Testis (tissue), 3 donors: ENCODE results near the gene ZFPM1. TPM values are rescaled to one million over a fixed set of nuclear protein-coding genes. Genes with fewer than 3 reads are reported as not detected.

ENCODE experiments used
- DNase-seq: peaks from one replicate; pipeline ENCODE4 v3.0.0-alpha.2; 2019
- H3K27ac ChIP-seq, 2 donors: fragments of 200-600 bp; sonication (generic); one replicate each; pipeline ENCODE4 v1.5.1; 2019
- H3K27me3 ChIP-seq: fragments of 200-600 bp; sonication (generic); one replicate; pipeline ENCODE4 v1.5.1; 2019
- H3K36me3 ChIP-seq: fragments of 200-600 bp; sonication (generic); one replicate; pipeline ENCODE4 v1.5.1; 2017; ENCODE audit warnings: low read depth; ENCODE audit errors: missing control alignments
- H3K4me1 ChIP-seq: fragments of 200-600 bp; sonication (generic); one replicate; pipeline ENCODE4 v1.5.1; 2019
- H3K4me3 ChIP-seq, 2 donors: fragments of 200-600 bp; sonication (generic); one replicate each; pipeline ENCODE4 v1.5.1; 2017 to 2019
- H3K9me3 ChIP-seq: fragments of 200-600 bp; sonication (generic); one replicate; pipeline ENCODE4 v1.5.1; 2017
- CTCF ChIP-seq, 3 experiments: fragments of 450-650 bp in 2 of 3; fragments of 200-600 bp in 1 of 3; sonication (generic) in 1 of 3; IDR thresholded peaks; one replicate each; pipeline ENCODE4 v1.5.1; 2016 to 2019; ENCODE audit warnings: antibody characterized with exemption in 3 of 3, mild to moderate bottlenecking in 2 of 3, moderate library complexity in 1 of 3
- POLR2A ChIP-seq: fragments of 450-650 bp; IDR thresholded peaks from one replicate; pipeline ENCODE4 v1.6.1; 2017; ENCODE audit warnings: antibody characterized with exemption, mild to moderate bottlenecking, moderate library complexity
- WGBS, 2 donors: methylation state at CpG; one replicate each; pipeline ENCODE4 v1.1.5; 2018; 5-methylcytosine and 5-hydroxymethylcytosine counted together
- intact Hi-C: fragments of 100-400 bp; cut with DNase I; formaldehyde crosslinking; loops from one replicate; pipeline ENCODE4 v1.15.1; 2023; ENCODE audit warnings: low total_unique reads
- polyA plus RNA-seq: library from polyadenylated mRNA; stranded (reverse); fragments of 350-450 nt; fragmentation: Illumina TruSeq; extraction: RNeasy Lipid Tissue Mini Kit (QIAGEN cat#74804); gene quantifications from one replicate; pipeline ENCODE4 v1.2.3, GENCODE V29; 2014; ENCODE audit warnings: low read depth, low replicate concordance; ENCODE audit not compliant: insufficient read depth
- total RNA-seq, 2 donors: library from RNA; depleted of rRNA; stranded (reverse); fragments of >200 nt; gene quantifications; one replicate each; pipeline ENCODE4 v1.2.3, GENCODE V29; 2016

The ZFPM1 gene
- total and polyA plus RNA-seq, 3 donors from 2014 or later, result 12.8 to 25.1 (median 23.9) TPM

DNA sequence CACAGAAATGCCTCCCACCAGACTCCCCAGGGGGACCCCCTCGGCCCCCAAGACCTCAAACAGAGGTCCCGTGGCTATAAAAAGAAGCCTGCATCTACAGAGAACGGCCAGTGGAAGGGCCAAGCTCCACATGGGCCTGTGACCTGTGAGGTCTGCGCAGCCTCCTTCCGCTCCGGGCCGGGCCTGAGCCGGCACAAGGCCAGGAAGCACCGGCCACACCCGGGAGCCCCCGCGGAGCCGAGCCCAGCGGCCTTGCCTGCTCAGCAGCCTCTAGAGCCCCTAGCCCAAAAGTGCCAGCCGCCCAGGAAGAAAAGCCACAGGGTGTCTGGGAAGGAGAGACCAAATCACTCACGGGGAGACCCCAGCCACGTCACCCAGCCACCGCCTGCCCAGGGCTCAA is 18.3 kb upstream of the ZFPM1 start:
- no peak overlapping the region for H3K4me3 ChIP-seq
- H3K27me3 ChIP-seq, result no peaks in the 10 kb centered on the region
- no peaks in the 10 kb centered on the region for H3K4me1 ChIP-seq
- no peak overlapping the region for H3K27ac ChIP-seq
- intact Hi-C loops, result no loop called here
- 93 to 95% methylated on average over 14 to 18 of the region's 18 CpGs for WGBS, 2 donors
- H3K36me3 ChIP-seq, result no peaks in the 10 kb centered on the region
- no peaks in the 10 kb centered on the region for H3K9me3 ChIP-seq
- TF ChIP-seq POLR2A, result no peak
- TF ChIP-seq CTCF (IDR thresholded peaks at IDR 0.05), result no peak
- DNase-seq, result no peak

DNA sequence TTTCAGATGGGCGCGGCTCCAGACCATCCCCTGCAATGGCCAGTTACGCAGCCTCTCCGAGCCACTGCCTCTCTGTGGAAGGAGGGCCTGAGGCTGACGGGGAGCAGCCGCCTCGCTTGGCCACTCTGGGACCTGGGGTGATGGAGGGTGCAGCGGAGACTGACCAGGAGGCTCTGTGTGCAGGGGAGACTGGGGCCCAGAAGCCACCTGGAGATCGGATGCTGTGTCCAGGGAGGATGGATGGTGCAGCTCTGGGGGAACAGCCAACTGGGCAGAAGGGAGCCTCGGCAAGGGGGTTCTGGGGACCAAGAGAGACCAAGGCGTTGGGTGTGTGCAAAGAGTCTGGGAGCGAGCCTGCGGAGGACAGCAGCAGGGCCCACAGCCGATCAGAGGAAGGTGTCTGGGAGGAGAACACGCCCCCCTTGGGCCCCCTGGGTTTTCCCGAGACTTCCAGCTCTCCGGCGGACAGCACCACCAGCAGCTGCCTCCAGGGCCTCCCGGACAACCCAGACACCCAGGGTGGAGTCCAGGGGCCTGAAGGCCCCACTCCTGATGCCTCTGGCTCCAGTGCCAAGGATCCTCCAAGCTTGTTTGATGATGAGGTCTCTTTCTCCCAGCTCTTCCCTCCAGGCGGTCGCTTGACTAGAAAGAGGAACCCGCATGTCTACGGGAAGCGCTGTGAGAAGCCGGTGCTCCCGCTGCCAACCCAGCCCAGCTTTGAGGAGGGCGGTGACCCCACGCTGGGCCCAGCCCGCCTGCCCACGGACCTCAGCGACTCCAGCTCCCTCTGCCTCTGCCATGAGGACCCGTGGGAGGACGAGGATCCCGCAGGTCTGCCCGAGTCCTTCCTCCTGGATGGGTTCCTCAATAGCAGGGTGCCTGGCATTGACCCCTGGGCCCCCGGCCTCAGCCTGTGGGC is 17.4 kb upstream of the ZFPM1 start:
- Histone ChIP-seq H3K4me3 (no peak overlapping the region), H3K36me3 (no peaks in the 10 kb centered on the region), H3K27ac (no peak overlapping the region), H3K9me3 (no peaks in the 10 kb centered on the region), H3K27me3 (no peaks in the 10 kb centered on the region), H3K4me1 (no peaks in the 10 kb centered on the region)
- DNase-seq, result no peak
- intact Hi-C loops, result no loop called here
- TF ChIP-seq CTCF (IDR thresholded peaks at IDR 0.05), result no peak
- no peak for TF ChIP-seq POLR2A
- WGBS, 2 donors, result 95 to 97% methylated on average over 10 to 36 of the region's 36 CpGs

DNA sequence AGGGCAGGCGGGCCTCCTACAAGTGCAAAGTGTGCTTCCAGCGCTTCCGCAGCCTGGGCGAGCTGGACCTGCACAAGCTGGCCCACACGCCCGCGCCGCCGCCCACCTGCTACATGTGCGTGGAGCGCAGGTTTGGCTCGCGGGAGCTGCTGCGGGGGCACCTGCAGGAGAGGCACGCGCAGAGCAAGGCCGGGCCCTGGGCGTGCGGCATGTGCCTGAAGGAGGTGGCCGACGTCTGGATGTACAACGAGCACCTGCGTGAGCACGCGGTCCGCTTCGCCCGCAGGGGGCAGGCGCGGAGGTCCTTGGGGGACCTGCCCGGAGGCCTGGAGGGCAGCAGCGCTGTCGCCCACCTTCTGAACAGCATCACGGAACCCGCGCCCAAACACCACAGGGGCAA is 16.3 kb upstream of the ZFPM1 start:
- H3K9me3 ChIP-seq, result no peaks in the 10 kb centered on the region
- peak overlapping the region; percentile 26 to 30 for H3K4me3 ChIP-seq
- TF ChIP-seq POLR2A, result no peak
- no peak overlapping the region for H3K27ac ChIP-seq
- no peaks in the 10 kb centered on the region for H3K27me3 ChIP-seq
- DNase-seq, result no peak
- H3K4me1 ChIP-seq, result no peaks in the 10 kb centered on the region
- 62 to 81% methylated on average over 10 to 36 of the region's 36 CpGs for WGBS, 2 donors
- no peaks in the 10 kb centered on the region for H3K36me3 ChIP-seq
- intact Hi-C loops, result no loop called here

DNA sequence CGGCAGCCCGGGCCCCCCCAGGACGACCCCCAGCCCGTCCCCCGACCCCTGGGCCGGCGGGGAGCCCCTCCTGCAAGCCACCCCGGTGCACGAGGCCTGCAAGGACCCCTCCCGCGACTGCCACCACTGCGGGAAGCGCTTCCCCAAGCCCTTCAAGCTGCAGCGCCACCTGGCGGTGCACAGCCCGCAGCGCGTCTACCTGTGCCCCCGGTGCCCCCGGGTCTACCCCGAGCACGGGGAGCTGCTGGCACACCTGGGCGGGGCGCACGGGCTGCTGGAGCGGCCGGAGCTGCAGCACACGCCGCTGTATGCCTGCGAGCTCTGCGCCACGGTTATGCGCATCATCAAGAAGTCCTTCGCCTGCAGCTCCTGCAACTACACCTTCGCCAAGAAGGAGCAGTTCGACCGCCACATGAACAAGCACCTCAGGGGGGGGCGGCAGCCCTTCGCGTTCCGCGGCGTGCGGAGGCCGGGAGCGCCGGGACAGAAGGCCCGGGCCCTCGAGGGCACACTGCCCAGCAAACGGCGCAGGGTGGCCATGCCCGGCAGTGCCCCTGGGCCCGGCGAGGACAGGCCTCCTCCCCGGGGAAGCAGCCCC is 15.6 kb upstream of the ZFPM1 start:
- no peaks in the 10 kb centered on the region for H3K27me3 ChIP-seq
- WGBS, 2 donors, result 51 to 71% methylated on average over 26 to 47 of the region's 55 CpGs
- no peaks in the 10 kb centered on the region for H3K36me3 ChIP-seq
- no peaks in the 10 kb centered on the region for H3K9me3 ChIP-seq
- peak; percentile 58 for DNase-seq
- H3K4me1 ChIP-seq, result no peaks in the 10 kb centered on the region
- intact Hi-C loops, result no loop called here
- TF ChIP-seq POLR2A (no peak), CTCF (IDR thresholded peaks at IDR 0.05) (peak; percentile 70 to 85 (median 74))
- H3K27ac ChIP-seq, result no peak overlapping the region
- H3K4me3 ChIP-seq, result peak overlapping the region; percentile 26 to 30

DNA sequence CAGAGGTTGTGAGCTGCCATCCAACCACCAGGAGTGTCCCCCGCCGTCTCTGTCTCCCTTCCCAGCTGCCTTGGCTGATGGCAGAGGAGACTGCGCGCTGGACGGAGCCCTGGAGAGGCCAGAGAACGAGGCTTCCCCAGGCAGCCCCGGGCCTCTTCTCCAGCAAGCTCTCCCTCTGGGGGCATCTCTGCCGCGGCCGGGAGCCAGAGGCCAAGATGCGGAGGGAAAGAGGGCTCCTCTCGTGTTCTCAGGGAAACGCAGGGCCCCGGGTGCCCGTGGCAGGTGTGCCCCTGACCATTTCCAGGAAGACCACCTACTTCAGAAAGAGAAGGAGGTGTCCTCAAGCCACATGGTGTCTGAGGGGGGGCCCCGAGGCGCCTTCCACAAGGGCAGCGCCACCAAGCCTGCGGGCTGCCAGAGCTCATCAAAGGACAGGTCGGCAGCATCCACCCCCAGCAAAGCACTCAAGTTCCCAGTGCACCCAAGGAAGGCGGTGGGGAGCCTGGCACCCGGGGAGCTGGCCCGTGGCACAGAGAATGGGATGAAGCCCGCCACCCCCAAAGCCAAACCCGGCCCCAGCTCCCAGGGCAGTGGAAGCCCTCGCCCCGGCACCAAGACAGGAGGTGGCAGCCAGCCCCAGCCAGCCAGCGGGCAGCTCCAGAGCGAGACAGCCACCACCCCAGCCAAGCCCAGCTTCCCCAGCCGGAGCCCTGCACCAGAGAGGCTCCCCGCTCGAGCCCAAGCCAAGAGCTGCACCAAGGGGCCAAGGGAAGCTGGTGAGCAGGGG is 14.8 kb upstream of the ZFPM1 start:
- 80 to 96% methylated on average over 1 to 29 of the region's 32 CpGs for WGBS, 2 donors
- H3K27me3 ChIP-seq, result no peaks in the 10 kb centered on the region
- H3K4me1 ChIP-seq, result peaks cover 5% of the 10 kb centered on the region
- TF ChIP-seq POLR2A (no peak), CTCF (IDR thresholded peaks at IDR 0.05) (no peak)
- no peaks in the 10 kb centered on the region for H3K9me3 ChIP-seq
- no peaks in the 10 kb centered on the region for H3K36me3 ChIP-seq
- intact Hi-C loops, result no loop called here
- no peak for DNase-seq
- H3K27ac ChIP-seq, result no peak overlapping the region
- no peak overlapping the region for H3K4me3 ChIP-seq
